B cell (primary cell): ENCODE results near the gene CHRD. TPM values are rescaled to one million over a fixed set of nuclear protein-coding genes. Genes with fewer than 3 reads are reported as not detected.

ENCODE experiments used
- ATAC-seq: fragments of 200-7000 bp; cut with Tn5 transposase; one replicate; pipeline ENCODE4 v1.10.0; 2021; ENCODE audit warnings: low read depth, mild to moderate bottlenecking, moderate number of reproducible peaks, moderate library complexity
- CTCF ChIA-PET: fragments of 350-600 bp; sonication (Branson Sonifier 250); formaldehyde crosslinking; loops from one replicate; lab custom pipeline; 2021; ENCODE audit warnings: antibody characterized with exemption, inconsistent platforms; lab: Charles Lee
- POLR2A ChIA-PET: fragments of 350-600 bp; sonication (Branson Sonifier 250); formaldehyde crosslinking; loops from one replicate; lab custom pipeline; 2021; ENCODE audit warnings: antibody characterized with exemption; lab: Charles Lee
- DNase-seq: peaks from one replicate; pipeline ENCODE4 v3.0.0; 2013
- H2AFZ ChIP-seq: 2 replicates; pipeline ENCODE4 v1.6.1; 2012; ENCODE audit warnings: mild to moderate bottlenecking, low read depth, low read length; ENCODE audit not compliant: insufficient read depth, poor library complexity, severe bottlenecking
- H3K27ac ChIP-seq, 2 donors: 1 replicate in 1 of 2; 2 replicates in 1 of 2; pipeline ENCODE4 v1.5.1; 2012 to 2013; ENCODE audit warnings: low read length in 2 of 2, mild to moderate bottlenecking in 2 of 2, moderate library complexity in 1 of 2
- H3K27me3 ChIP-seq, 4 experiments: fragments of 200-600 bp in 1 of 4; sonication (generic) in 1 of 4; replicated peaks in 1 of 4; 1 replicate in 2 of 4; 2 replicates in 2 of 4; pipeline versions ENCODE4 v1.6.1 to v1.7.0; 2013 to 2016; ENCODE audit warnings: low read length in 3 of 4, mild to moderate bottlenecking in 2 of 4, mixed read lengths in 1 of 4, moderate library complexity in 1 of 4; ENCODE audit not compliant: insufficient read depth in 4 of 4, control insufficient read depth in 3 of 4; ENCODE audit errors: control extremely low read depth in 1 of 4
- H3K36me3 ChIP-seq, 2 experiments: replicated peaks in 1 of 2; 1 replicate in 1 of 2; 2 replicates in 1 of 2; pipeline versions ENCODE4 v1.6.1 to v1.7.1; 2013; ENCODE audit warnings: low read length in 1 of 2; ENCODE audit not compliant: insufficient read depth in 2 of 2, control insufficient read depth in 1 of 2; ENCODE audit errors: control extremely low read depth in 1 of 2, extremely low read depth in 1 of 2
- H3K4me1 ChIP-seq, 2 donors: fragments of 200-600 bp in 1 of 2; sonication (generic) in 1 of 2; 1 replicate in 1 of 2; 2 replicates in 1 of 2; pipeline versions ENCODE4 v1.5.1 to v1.6.1; 2013 to 2017; ENCODE audit warnings: low read length in 2 of 2; ENCODE audit not compliant: control insufficient read depth in 2 of 2, insufficient read depth in 2 of 2
- H3K4me2 ChIP-seq: replicated peaks from 2 replicates; pipeline ENCODE3; 2012; ENCODE audit warnings: mild to moderate bottlenecking, low read depth, low read length; ENCODE audit not compliant: poor library complexity, severe bottlenecking
- H3K4me3 ChIP-seq, 5 experiments: fragments of 200-600 bp in 1 of 5; sonication (generic) in 1 of 5; 1 replicate in 3 of 5; 2 replicates in 2 of 5; pipeline versions ENCODE4 v1.5.1 to v1.7.0; 2011 to 2016; ENCODE audit warnings: low read length in 4 of 5, mild to moderate bottlenecking in 4 of 5, low read depth in 2 of 5, control low read depth in 1 of 5, moderate library complexity in 1 of 5; ENCODE audit not compliant: insufficient read depth in 1 of 5; ENCODE audit errors: control extremely low read depth in 1 of 5, extremely low read depth in 1 of 5
- H3K79me2 ChIP-seq: fragments of 200-600 bp; sonication (generic); one replicate; pipeline ENCODE4 v1.6.0; 2016; ENCODE audit warnings: low read length; ENCODE audit not compliant: control insufficient read depth, insufficient read depth
- H3K9ac ChIP-seq: fragments of 200-600 bp; sonication (generic); 2 replicates; pipeline ENCODE4 v1.6.1; 2017; ENCODE audit warnings: mild to moderate bottlenecking, low read length, moderate library complexity
- H3K9me3 ChIP-seq, 3 donors: one replicate each; pipeline versions ENCODE4 v1.6.1 to v1.7.1; 2013; ENCODE audit warnings: low read length in 2 of 3; ENCODE audit not compliant: control insufficient read depth in 2 of 3, insufficient read depth in 1 of 3; ENCODE audit errors: control extremely low read depth in 1 of 3
- H4K20me1 ChIP-seq: 2 replicates; pipeline ENCODE4 v1.6.0; 2012; ENCODE audit warnings: mild to moderate bottlenecking, low read length; ENCODE audit not compliant: insufficient read depth, control insufficient read depth, poor library complexity, severe bottlenecking
- H3K27ac Mint-ChIP-seq: one replicate; pipeline ENCODE4 v1.8.0; 2021; ENCODE audit warnings: mixed read lengths
- H3K27me3 Mint-ChIP-seq: one replicate; pipeline ENCODE4 v1.8.0; 2021; ENCODE audit warnings: mixed read lengths
- H3K4me1 Mint-ChIP-seq: one replicate; pipeline ENCODE4 v1.8.0; 2021; ENCODE audit warnings: mixed read lengths
- H3K4me3 Mint-ChIP-seq: one replicate; pipeline ENCODE4 v1.8.0; 2021; ENCODE audit warnings: mixed read lengths
- H3K9me3 Mint-ChIP-seq: one replicate; pipeline ENCODE4 v1.8.0; 2022; ENCODE audit warnings: mixed read lengths; ENCODE audit not compliant: insufficient read depth
- EZH2 ChIP-seq: IDR thresholded peaks from 2 replicates; pipeline ENCODE4 v1.6.1; 2012; ENCODE audit warnings: borderline replicate concordance, low read depth, mild to moderate bottlenecking, moderate library complexity, low read length; ENCODE audit not compliant: insufficient read depth, poor library complexity, severe bottlenecking
- WGBS: methylation state at CpG from one replicate; pipeline ENCODE4 v1.1.5; 2013; ENCODE audit warnings: missing lambda C conversion rate; ENCODE audit not compliant: insufficient coverage; 5-methylcytosine and 5-hydroxymethylcytosine counted together
- intact Hi-C: fragments of 100-400 bp; cut with micrococcal nuclease; formaldehyde crosslinking; loops from one replicate; pipeline ENCODE4 v1.10.0; 2022
- polyA plus RNA-seq: library from polyadenylated mRNA; depleted of rRNA; stranded (reverse); fragments of >200 nt; gene quantifications from 2 replicates; pipeline ENCODE4 v1.2.3, GENCODE V29; 2012
- total RNA-seq, 2 donors: library from RNA; stranded (reverse); fragments of 120-200 nt in 1 of 2; gene quantifications; 1 replicate in 1 of 2; 2 replicates in 1 of 2; pipeline versions ENCODE4 v1.2.3 to v1.2.4, GENCODE V29; 2013 to 2022
- TF ChIP-seq, protein P1 (sequence below): fragments of 200-600 bp; IDR thresholded peaks from one replicate; pipeline ENCODE4 v1.8.0; 2022; ENCODE audit warnings: antibody characterized with exemption, mild to moderate bottlenecking

CHRD gene
- total and polyA plus RNA-seq, 2 donors (not counting 1 experiment from before 2014, with no cell fraction given): not detected

GRCh38 chr3:184373422-184373821, 6.4 kb upstream of the CHRD start:
- 90% methylated on average over 6 of the region's 6 CpGs for WGBS
- Histone ChIP-seq H3K9ac (no peak overlapping the region), H3K4me3 (no peak overlapping the region), H3K27ac (no peak overlapping the region), H4K20me1 (no peaks in the 10 kb centered on the region), H3K9me3 (no peaks in the 10 kb centered on the region), H3K4me1 (no peaks in the 10 kb centered on the region), H3K4me2 (no peak overlapping the region), H3K36me3 (peaks cover 0 to 12% of the 10 kb centered on the region in 2 experiments), H3K27me3 (peaks cover 0 to 25% (median 5%) of the 10 kb centered on the region in 4 experiments), H2AFZ (no peak overlapping the region), H3K79me2 (no peaks in the 10 kb centered on the region)
- Mint-ChIP-seq H3K4me3 (no peak overlapping the region), H3K4me1 (peaks cover 2% of the 10 kb centered on the region), H3K9me3 (no peaks in the 10 kb centered on the region), H3K27ac (no peak overlapping the region), H3K27me3 (peaks cover 31% of the 10 kb centered on the region)
- ATAC-seq (no peak), DNase-seq (no peak)
- ChIA-PET CTCF (interaction anchor here (1.1 to 7.4 kb wide), 3 partner anchors 141 to 171 kb away, joined by 3 to 107 read pairs (median 17); no protein-coding TSS in a partner anchor), POLR2A (no interaction called here)
- intact Hi-C loops: no loop called here
- TF ChIP-seq, protein P1, sequence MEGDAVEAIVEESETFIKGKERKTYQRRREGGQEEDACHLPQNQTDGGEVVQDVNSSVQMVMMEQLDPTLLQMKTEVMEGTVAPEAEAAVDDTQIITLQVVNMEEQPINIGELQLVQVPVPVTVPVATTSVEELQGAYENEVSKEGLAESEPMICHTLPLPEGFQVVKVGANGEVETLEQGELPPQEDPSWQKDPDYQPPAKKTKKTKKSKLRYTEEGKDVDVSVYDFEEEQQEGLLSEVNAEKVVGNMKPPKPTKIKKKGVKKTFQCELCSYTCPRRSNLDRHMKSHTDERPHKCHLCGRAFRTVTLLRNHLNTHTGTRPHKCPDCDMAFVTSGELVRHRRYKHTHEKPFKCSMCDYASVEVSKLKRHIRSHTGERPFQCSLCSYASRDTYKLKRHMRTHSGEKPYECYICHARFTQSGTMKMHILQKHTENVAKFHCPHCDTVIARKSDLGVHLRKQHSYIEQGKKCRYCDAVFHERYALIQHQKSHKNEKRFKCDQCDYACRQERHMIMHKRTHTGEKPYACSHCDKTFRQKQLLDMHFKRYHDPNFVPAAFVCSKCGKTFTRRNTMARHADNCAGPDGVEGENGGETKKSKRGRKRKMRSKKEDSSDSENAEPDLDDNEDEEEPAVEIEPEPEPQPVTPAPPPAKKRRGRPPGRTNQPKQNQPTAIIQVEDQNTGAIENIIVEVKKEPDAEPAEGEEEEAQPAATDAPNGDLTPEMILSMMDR: no peak
- no peak for TF ChIP-seq EZH2

DNA sequence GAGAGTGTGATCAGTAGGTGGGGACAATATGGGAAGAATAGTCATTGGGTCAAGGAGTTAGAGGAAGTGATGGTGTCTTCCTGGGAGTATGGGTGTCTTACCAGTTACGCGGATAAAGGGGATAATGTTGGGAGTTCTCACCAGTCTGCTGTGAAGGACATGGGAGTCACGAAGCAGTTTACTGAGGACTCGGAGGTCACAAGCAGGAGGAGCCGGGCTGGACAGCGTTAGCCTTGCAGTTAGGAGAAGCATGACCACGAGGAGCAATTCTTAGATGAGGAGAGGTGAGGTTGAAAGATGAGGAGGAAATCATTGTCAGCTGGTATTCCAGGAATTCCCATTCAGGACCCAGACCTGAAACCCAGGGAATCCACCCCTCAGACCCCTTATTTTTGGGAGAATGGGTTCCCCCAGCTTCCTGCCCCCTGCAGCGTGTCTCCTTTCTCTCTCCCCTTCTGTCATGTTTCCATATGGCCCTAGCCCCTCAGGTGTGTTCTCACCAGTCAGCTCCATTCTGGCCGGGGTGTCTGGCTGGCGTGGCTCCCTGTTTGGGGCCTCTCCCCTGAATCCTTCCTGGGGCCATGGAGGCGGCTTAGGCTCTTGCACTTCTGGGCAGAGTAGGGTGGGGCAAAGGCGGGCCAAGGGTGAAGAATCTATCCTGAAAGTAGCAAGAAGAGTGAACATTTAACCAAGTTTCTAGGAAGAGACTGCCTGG, 4.0 kb upstream of the CHRD start:
- Histone ChIP-seq H3K9me3 (no peaks in the 10 kb centered on the region), H3K9ac (no peak overlapping the region), H3K79me2 (no peaks in the 10 kb centered on the region), H3K36me3 (no peaks in the 10 kb centered on the region), H4K20me1 (no peaks in the 10 kb centered on the region), H3K4me1 (peaks cover 3 to 4% of the 10 kb centered on the region in 2 donors), H3K27me3 (peaks cover 0 to 41% (median 15%) of the 10 kb centered on the region in 4 experiments), H3K4me3 (no peak overlapping the region), H3K27ac (no peak overlapping the region), H3K4me2 (no peak overlapping the region), H2AFZ (no peak overlapping the region)
- POLR2A ChIA-PET: no interaction called here
- CTCF ChIA-PET: interaction anchor here (1.1 to 1.8 kb wide), 4 partner anchors 22 to 138 kb away, joined by 3 to 7 read pairs (median 3); no protein-coding TSS in a partner anchor
- intact Hi-C loops: no loop called here
- Mint-ChIP-seq H3K4me1 (peaks cover 11% of the 10 kb centered on the region), H3K27me3 (peaks cover 43% of the 10 kb centered on the region), H3K27ac (no peak overlapping the region), H3K9me3 (no peaks in the 10 kb centered on the region), H3K4me3 (no peak overlapping the region)
- ATAC-seq: no peak
- WGBS: 95% methylated on average over 11 of the region's 12 CpGs
- DNase-seq: no peak
- TF ChIP-seq EZH2: no peak
- TF ChIP-seq, protein P1: no peak
